Erythroblast (primary cell): ENCODE measurements around the gene WIZ.
"Not testable (repeated sequence)": the region's sequence is repeated elsewhere in the genome, so short reads cannot be mapped to it uniquely, and the experiment has no call there.

Experiments used
- DNase-seq, 2 experiments: peaks; one replicate each; lab custom pipeline; 2025; lab: John Stamatoyannopoulos, UW
- GATA1 ChIP-seq: IDR thresholded peaks from 2 replicates; pipeline ENCODE4 v1.6.1; 2011; ENCODE audit warnings: low read depth, mild to moderate bottlenecking, control low read depth, low read length, moderate library complexity
- POLR2A ChIP-seq: IDR thresholded peaks from 2 replicates; pipeline ENCODE4 v1.6.1; 2011; ENCODE audit warnings: mild to moderate bottlenecking, low read length

The WIZ gene

GRCh38 chr19:15404097-15404779 is 45.5 kb downstream of the WIZ start:
- DNase-seq, result peak; percentile 85 to 89
- TF ChIP-seq GATA1 (no peak), POLR2A (peak; percentile 23)

- TF ChIP-seq GATA1 (no peak), POLR2A (no peak)
- no peak for DNase-seq
Measured at GRCh38 chr19:15403151-15403531, 46.6 kb downstream of the WIZ start.

DNA sequence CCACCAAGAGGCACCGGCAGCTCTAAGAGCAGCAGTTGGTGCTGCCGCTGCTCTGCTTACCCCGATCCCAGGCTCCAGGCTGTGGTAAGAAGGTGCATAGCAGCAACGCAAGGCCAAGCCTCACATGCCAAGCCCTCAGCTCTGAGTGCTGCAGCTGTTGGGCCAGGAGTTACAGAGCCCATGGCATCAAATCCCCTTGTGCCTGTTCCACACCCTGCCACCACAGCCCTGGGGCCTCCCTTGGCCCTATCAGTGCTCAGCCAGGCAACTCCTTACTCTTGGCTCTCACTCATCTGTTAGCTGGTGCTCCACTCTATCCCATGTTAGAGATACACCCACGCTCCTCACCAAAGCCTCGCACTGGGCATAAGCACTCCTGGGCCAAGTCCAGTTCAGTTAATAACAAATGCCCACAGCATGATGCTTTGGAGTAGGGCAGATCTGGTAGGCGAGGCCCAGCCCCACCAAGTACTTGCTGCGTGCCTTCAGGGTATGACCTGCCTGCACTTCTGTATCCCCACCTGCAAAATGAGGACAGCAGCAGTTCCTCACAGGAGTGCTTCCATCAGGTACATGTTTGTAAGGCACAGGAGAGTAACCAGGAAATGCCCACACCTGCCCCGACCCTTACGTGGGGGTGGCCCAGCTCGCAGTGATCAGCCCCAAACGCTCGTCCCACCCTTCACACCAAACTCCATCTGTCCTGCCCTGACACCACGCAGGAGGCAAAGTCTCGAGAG is 47.2 kb downstream of the WIZ start:
- TF ChIP-seq POLR2A, result peak; percentile 34
- no peak for TF ChIP-seq GATA1
- peak; percentile 88 to 90 for DNase-seq

GRCh38 chr19:15401397-15401710 is 48.4 kb downstream of the WIZ start:
- no peak for DNase-seq
- no peak for TF ChIP-seq GATA1
- no peak for TF ChIP-seq POLR2A

DNA sequence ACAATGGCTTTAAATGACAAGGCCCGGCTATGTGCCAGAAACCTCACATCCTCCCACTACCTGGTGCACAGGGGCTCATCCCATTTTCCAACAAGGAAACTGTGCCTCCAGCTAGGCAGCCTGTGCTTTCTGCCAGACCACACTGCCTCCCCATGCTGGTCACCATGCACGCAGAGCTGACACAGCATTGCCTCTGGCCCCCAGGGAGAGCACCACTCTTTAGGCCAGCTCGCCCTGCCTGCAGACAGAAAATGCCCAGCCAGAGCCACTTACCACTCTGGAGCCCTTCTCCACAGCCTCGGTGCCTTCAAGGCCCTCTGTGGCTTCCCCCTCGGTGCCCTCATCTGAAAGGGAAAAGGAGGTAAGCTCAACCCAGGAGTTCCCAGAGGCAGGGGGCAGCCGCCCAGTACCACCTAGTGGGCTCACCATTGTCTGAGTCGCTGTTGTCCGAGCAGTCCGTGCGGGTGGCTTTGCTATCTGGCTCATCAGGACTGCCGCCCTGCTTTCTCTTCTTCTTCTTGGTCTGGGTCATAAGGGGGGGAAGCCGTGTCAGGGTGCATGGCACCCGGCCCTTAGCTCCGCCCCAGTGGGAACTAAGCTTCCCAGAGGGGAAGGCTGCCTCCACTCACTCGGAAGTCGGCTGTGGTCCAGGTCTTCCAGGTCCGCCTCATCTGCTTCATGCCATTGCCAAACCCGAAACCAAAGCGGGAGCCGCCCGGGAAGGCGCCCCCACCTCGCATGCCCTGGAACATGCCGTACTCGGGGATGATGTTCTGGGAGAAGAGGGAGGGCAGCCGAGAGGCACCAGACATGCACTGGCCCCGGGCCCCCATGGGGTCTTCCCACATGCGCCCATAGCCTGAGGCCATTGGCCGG is 49.0 kb downstream of the WIZ start:
- TF ChIP-seq POLR2A, result no peak
- TF ChIP-seq GATA1, result no peak
- DNase-seq, result no peak

DNA sequence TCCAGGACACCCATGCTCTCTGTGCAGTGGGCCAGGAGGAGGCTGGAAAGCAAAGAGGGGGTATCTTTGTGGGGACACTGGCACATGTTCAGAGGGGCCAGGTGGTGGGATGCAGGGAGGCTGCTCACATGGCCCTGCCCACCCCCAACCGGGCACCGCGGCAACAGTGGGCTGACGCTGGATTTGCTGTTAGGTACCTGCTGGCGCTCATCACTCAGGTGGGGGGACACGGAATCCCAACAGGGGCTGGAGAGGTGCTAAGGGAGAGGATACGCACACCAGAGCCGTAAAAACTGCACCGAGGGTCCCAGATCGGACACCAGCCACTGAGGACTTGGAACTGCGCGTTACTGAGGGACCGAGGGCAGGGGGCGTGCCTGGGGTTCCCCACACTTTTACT is 50.1 kb downstream of the WIZ start:
- TF ChIP-seq POLR2A (no peak), GATA1 (no peak)
- no peak for DNase-seq

DNA sequence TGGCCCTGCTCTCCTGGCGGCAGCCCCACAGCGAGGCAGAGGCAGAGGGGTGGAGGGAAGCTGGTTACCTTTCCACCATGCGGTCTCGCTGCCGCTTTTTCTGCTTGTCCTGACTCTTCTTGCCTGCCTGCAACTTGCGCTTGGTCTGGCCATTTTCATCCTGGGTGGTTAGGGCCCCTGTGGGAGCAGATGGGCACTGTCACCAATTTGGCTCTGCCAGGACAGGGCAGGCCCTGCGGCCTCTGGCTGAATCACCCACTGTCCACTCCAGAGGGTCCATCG is 50.6 kb downstream of the WIZ start:
- TF ChIP-seq GATA1 (no peak), POLR2A (no peak)
- no peak for DNase-seq

DNA sequence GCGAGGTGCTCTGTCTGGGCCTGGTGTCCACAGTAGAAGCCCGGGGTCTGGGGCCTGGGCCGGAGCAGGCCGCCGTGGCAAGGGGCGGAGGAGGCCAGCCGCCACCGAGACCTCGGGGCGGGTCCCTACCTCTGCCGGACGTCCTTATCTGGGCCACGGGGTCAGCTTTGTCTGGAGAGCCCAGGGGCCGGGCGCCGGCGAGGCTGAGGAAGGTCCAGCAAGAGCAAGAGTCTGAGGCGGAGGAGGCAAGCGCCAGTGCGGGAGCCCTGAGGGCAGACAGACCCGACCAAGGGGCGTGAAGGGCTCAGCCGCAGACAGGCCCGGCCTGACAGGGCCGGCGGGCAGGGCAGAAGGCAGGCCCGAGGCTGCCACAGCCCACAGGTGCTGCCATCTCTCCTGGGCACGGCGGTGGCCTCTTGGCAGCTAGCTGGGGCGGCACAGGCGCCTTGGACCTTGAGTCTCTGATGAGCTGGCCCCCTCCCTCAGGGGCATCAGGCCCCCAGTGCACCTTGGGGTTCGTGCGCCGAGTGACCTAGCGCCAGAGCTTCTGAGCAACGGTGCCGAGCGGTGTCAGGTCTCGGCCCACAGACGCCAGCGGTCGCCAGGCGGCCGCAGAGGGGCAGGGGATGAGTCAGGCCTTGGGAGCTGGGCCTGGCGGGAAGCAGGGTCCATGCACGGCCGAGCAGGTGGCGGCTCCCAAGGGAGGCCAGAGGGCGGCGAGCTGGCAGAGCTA is 51.1 kb downstream of the WIZ start:
- no peak for TF ChIP-seq POLR2A
- TF ChIP-seq GATA1, result no peak
- no peak for DNase-seq

DNA sequence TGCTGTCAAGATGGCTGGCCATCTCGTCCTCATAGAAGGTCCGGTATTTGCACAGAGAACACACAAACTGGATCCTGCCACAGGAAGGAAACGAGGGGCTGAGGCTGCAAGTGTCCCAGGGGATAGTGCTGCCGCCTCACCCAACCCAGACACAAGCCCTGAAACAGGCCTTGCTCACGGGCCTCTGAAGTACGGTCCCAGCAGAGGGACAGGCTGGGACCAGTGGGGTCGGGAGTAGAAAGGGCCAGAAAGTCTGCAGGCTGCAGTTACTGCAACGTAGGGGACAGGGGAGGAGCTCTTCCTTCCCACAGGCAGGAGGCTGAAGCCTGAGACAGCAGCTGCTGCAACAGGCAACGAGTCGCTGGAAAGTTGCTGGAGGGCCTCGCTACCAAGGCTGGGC is 52.0 kb downstream of the WIZ start:
- no peak for DNase-seq
- no peak for TF ChIP-seq POLR2A
- no peak for TF ChIP-seq GATA1

GRCh38 chr19:15397236-15397635 is 52.5 kb downstream of the WIZ start:
- TF ChIP-seq POLR2A (no peak), GATA1 (no peak)
- DNase-seq, result no peak

DNA sequence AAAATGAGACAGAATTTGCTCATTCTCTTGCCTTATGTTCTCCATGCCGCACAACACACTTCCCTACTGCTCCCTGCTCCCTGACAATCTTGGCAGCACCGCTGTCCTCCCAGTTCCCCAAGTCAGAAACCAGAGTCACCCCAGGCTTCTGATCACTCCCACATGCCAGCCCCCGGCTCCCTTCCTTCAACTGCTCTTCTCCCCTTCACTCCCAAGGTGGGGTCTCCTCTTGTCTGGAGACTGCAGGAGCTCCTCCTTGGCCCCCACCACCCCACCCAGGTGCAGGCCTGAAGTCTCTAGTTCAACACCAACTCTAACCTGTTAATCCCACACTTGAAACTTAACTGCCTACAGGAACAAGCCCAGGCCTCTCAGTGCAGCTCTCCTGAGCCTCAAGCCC is 53.3 kb downstream of the WIZ start:
- TF ChIP-seq POLR2A (no peak), GATA1 (no peak)

DNA sequence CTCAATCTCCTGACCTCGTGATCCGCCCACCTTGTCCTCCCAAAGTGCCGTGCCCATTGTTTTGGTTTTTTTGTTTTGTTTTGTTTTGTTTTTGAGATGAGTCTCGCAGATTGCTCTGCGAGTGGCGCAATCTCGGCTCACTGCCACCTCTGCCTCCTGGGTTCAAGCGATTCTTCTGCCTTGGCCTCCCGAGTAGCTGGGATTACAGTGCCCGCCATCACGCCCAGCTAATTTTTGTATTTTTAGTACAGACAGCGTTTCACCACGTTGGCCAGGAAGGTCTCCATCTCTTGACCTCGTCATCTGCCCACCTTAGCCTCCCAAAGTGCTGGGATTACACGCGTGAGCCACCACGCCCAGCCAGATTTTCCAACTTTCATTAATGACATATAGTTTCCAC is 54.5 kb downstream of the WIZ start:
- not testable (repeated sequence) for DNase-seq

More for the DNA sequence above, 53.3 kb downstream of the WIZ start:
- DNase-seq, result no peak

DNA sequence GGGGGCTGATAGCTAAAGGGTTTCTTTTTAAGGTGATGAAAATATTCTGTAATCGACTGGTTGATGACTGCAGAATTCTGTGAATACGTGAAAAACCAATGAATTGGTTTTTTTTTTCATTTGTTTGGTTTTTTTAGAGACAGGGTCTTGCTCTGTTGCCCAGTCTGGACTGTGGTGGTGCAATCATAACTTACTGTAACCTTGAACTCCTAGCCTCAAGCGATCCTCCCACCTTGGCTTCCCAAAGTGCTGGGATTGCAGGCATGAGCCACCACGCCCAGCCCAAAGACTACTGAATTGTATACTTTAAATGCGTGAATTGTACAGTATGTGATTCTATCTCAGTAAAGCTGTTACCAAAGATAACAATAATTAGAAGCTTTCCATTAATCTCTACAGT is 55.3 kb downstream of the WIZ start:
- peak in 1 of 2 experiments; percentile 47 for DNase-seq
- no peak for TF ChIP-seq POLR2A
- no peak for TF ChIP-seq GATA1

DNA sequence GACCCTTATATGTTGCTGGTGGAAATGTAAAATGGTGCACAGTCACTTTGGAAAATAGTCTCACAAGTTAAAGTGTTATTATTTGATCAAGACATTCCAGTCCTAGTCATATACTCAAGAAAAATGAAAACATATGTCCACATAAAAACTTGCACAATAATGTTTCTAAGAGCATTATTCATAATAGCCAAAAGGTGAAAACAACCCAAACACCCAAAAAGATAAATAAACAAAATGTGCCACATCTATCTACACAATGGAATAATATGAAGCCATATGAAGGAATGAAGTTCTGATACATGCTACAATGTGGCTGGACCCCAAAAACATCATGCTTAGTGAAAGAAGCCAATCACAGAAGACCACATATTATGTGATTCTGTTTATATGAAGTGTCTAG is 55.8 kb downstream of the WIZ start:
- DNase-seq, result no peak

More for the DNA sequence above, 55.8 kb downstream of the WIZ start:
- no peak for TF ChIP-seq GATA1
- TF ChIP-seq POLR2A, result no peak
